Activated T-cell treated with anti-CD3 and anti-CD28 coated beads for 48 hours (primary cell): ENCODE measurements around the gene IFIT1B.

Experiments used
- DNase-seq: peaks from one replicate; pipeline ENCODE4 v3.0.0-alpha.2; 2020; ENCODE audit warnings: low read depth

IFIT1B gene

GRCh38 chr10:89414146-89414878, 36.5 kb downstream of the IFIT1B start, which contains the start of gene IFIT5:
TSS of gene IFIT5 (plus strand) at chr10:89414568. CDS start at chr10:89414799, 231 bp downstream.
- peak; percentile 58 for DNase-seq

- peak; percentile 28 for DNase-seq
These were observed 37.3 kb downstream of the IFIT1B start for GRCh38 chr10:89414879-89415821.

- DNase-seq = no peak
These were observed 38.6 kb downstream of the IFIT1B start for GRCh38 chr10:89416465-89416864.

GRCh38 chr10:89419548-89419947, 41.7 kb downstream of the IFIT1B start:
- no peak for DNase-seq

- no peak for DNase-seq
These were observed 43.2 kb downstream of the IFIT1B start for GRCh38 chr10:89421018-89421476.

- DNase-seq = no peak
These were observed 47.1 kb downstream of the IFIT1B start for GRCh38 chr10:89425000-89425399.

GRCh38 chr10:89426230-89426868, 48.5 kb downstream of the IFIT1B start:
- no peak for DNase-seq

GRCh38 chr10:89427629-89428028, 49.8 kb downstream of the IFIT1B start:
- no peak for DNase-seq

GRCh38 chr10:89428877-89429276, 51.0 kb downstream of the IFIT1B start:
- no peak for DNase-seq

GRCh38 chr10:89431977-89432376, 54.1 kb downstream of the IFIT1B start:
- no peak for DNase-seq
